Stimulated activated CD4-positive, alpha-beta T cell treated with anti-CD3 and anti-CD28 coated beads, Interleukin-1b, Interleukin-23, amount 100 ng/mL, for 1 hour (primary cell): ENCODE data around the gene GRXCR1.

Source experiments
- DNase-seq, 2 donors: peaks; one replicate each; pipeline ENCODE4 v3.0.0-alpha.2; 2020; ENCODE audit warnings: low read depth in 2 of 2

The GRXCR1 gene

GRCh38 chr4:42928582-42928981 lies 36.1 kb downstream of the GRXCR1 start:
- no peak for DNase-seq

- DNase-seq = no peak
Measured at GRCh38 chr4:42942216-42942615, 49.7 kb downstream of the GRXCR1 start.

GRCh38 chr4:42945874-42946273 lies 53.4 kb downstream of the GRXCR1 start:
- no peak for DNase-seq

GRCh38 chr4:42953321-42953720 lies 60.8 kb downstream of the GRXCR1 start:
- no peak for DNase-seq

- DNase-seq = no peak
Measured at GRCh38 chr4:42954963-42955669, 62.6 kb downstream of the GRXCR1 start.

GRCh38 chr4:42955746-42956505 lies 63.4 kb downstream of the GRXCR1 start:
- no peak for DNase-seq

GRCh38 chr4:42965326-42965725 lies 72.8 kb downstream of the GRXCR1 start:
- DNase-seq = no peak

GRCh38 chr4:42985976-42986375 lies 93.5 kb downstream of the GRXCR1 start:
- no peak for DNase-seq

- DNase-seq = no peak
Measured at GRCh38 chr4:42995343-42995944, 102.9 kb downstream of the GRXCR1 start.

GRCh38 chr4:43008793-43009192 lies 116.3 kb downstream of the GRXCR1 start:
- no peak for DNase-seq

GRCh38 chr4:43014256-43014655 lies 121.7 kb downstream of the GRXCR1 start:
- DNase-seq = no peak

GRCh38 chr4:43041632-43042031 lies 149.1 kb downstream of the GRXCR1 start:
- no peak for DNase-seq

- no peak for DNase-seq
Measured at GRCh38 chr4:43047058-43047457, 154.5 kb downstream of the GRXCR1 start.

- DNase-seq = no peak
Measured at GRCh38 chr4:43048570-43048969, 156.1 kb downstream of the GRXCR1 start.

GRCh38 chr4:43049326-43049725 lies 156.8 kb downstream of the GRXCR1 start:
- DNase-seq = no peak

- DNase-seq = no peak
Measured at GRCh38 chr4:43066415-43066814, 173.9 kb downstream of the GRXCR1 start.

GRCh38 chr4:43071069-43071468 lies 178.6 kb downstream of the GRXCR1 start:
- no peak for DNase-seq
